Adipocyte (in vitro differentiated cells): ENCODE measurements around the gene ZSCAN1.
A peak's percentile ranks its signal among the peaks of the same experiment; 100 is the strongest.

Source experiments
- DNase-seq: peaks from one replicate; pipeline ENCODE4 v3.0.0-alpha.2; 2015; ENCODE audit warnings: low read depth
- H3K27me3 ChIP-seq: replicated peaks from 2 replicates; pipeline ENCODE4 v1.7.0; 2013; ENCODE audit warnings: mild to moderate bottlenecking, low read length, moderate library complexity; ENCODE audit not compliant: control insufficient read depth, insufficient read depth
- H3K36me3 ChIP-seq: 2 replicates; pipeline ENCODE4 v1.7.0; 2013; ENCODE audit warnings: low read length, mild to moderate bottlenecking, moderate library complexity; ENCODE audit not compliant: control insufficient read depth, insufficient read depth, severe bottlenecking
- H3K4me1 ChIP-seq: 2 replicates; pipeline ENCODE4 v1.7.0; 2013; ENCODE audit warnings: mild to moderate bottlenecking, low read length, moderate library complexity; ENCODE audit not compliant: control insufficient read depth, insufficient read depth
- H3K4me3 ChIP-seq: 2 replicates; pipeline ENCODE4 v1.7.0; 2013; ENCODE audit warnings: mild to moderate bottlenecking, low read length, moderate library complexity
- H3K9ac ChIP-seq: 2 replicates; pipeline ENCODE4 v1.7.0; 2013; ENCODE audit warnings: mild to moderate bottlenecking, low read length, moderate library complexity
- H3K9me3 ChIP-seq: 2 replicates; pipeline ENCODE4 v1.7.0; 2013; ENCODE audit warnings: mild to moderate bottlenecking, low read length, moderate library complexity; ENCODE audit not compliant: control insufficient read depth

The ZSCAN1 gene

GRCh38 chr19:58056861-58057260 is 23.0 kb downstream of the ZSCAN1 start:
- H3K4me1 ChIP-seq, result no peaks in the 10 kb centered on the region
- H3K9me3 ChIP-seq, result peaks cover 8% of the 10 kb centered on the region
- DNase-seq, result no peak
- no peaks in the 10 kb centered on the region for H3K27me3 ChIP-seq
- no peak overlapping the region for H3K9ac ChIP-seq
- no peak overlapping the region for H3K4me3 ChIP-seq
- peaks cover 3% of the 10 kb centered on the region for H3K36me3 ChIP-seq

GRCh38 chr19:58058467-58058866 is 24.6 kb downstream of the ZSCAN1 start:
- H3K36me3 ChIP-seq, result peaks cover 11% of the 10 kb centered on the region
- H3K27me3 ChIP-seq, result no peaks in the 10 kb centered on the region
- peaks cover 19% of the 10 kb centered on the region for H3K9me3 ChIP-seq
- H3K4me3 ChIP-seq, result peak overlapping the region; percentile 81
- peak overlapping the region; percentile 70 for H3K9ac ChIP-seq
- no peaks in the 10 kb centered on the region for H3K4me1 ChIP-seq
- DNase-seq, result no peak

GRCh38 chr19:58059003-58059670 is 25.3 kb downstream of the ZSCAN1 start, which contains the start of gene ZNF135:
ZNF135 (plus strand) TSS chr19:58059282; CDS start chr19:58060003, 721 bp downstream.
- DNase-seq, result peak; percentile 78
- peaks cover 16% of the 10 kb centered on the region for H3K36me3 ChIP-seq
- H3K4me3 ChIP-seq, result peak within 1 kb of the TSS; percentile 81
- peaks cover 26% of the 10 kb centered on the region for H3K9me3 ChIP-seq
- H3K4me1 ChIP-seq, result no peaks in the 10 kb centered on the region
- no peaks in the 10 kb centered on the region for H3K27me3 ChIP-seq
- H3K9ac ChIP-seq, result peak within 1 kb of the TSS; percentile 78

- peak overlapping the region; percentile 78 for H3K9ac ChIP-seq
- peaks cover 19% of the 10 kb centered on the region for H3K36me3 ChIP-seq
- peak overlapping the region; percentile 81 for H3K4me3 ChIP-seq
- peaks cover 31% of the 10 kb centered on the region for H3K9me3 ChIP-seq
- no peaks in the 10 kb centered on the region for H3K4me1 ChIP-seq
- H3K27me3 ChIP-seq, result no peaks in the 10 kb centered on the region
- DNase-seq, result no peak
Measured at GRCh38 chr19:58059671-58060078, 25.9 kb downstream of the ZSCAN1 start.

GRCh38 chr19:58060231-58060630 is 26.4 kb downstream of the ZSCAN1 start:
- H3K9me3 ChIP-seq, result peaks cover 37% of the 10 kb centered on the region
- H3K36me3 ChIP-seq, result peaks cover 20% of the 10 kb centered on the region
- H3K4me1 ChIP-seq, result no peaks in the 10 kb centered on the region
- no peaks in the 10 kb centered on the region for H3K27me3 ChIP-seq
- peak overlapping the region; percentile 81 for H3K4me3 ChIP-seq
- no peak for DNase-seq
- H3K9ac ChIP-seq, result no peak overlapping the region

GRCh38 chr19:58063712-58064111 is 29.9 kb downstream of the ZSCAN1 start:
- DNase-seq, result no peak
- Histone ChIP-seq H3K4me3 (no peak overlapping the region), H3K36me3 (peaks cover 53% of the 10 kb centered on the region), H3K9ac (no peak overlapping the region), H3K4me1 (no peaks in the 10 kb centered on the region), H3K9me3 (peaks cover 72% of the 10 kb centered on the region), H3K27me3 (no peaks in the 10 kb centered on the region)

GRCh38 chr19:58067240-58067912 is 33.6 kb downstream of the ZSCAN1 start:
- Histone ChIP-seq H3K4me1 (no peaks in the 10 kb centered on the region), H3K27me3 (no peaks in the 10 kb centered on the region), H3K9ac (no peak overlapping the region), H3K36me3 (peaks cover 51% of the 10 kb centered on the region), H3K4me3 (peak overlapping the region; percentile 66), H3K9me3 (peaks cover 96% of the 10 kb centered on the region)
- DNase-seq, result no peak

GRCh38 chr19:58079792-58080191 is 46.0 kb downstream of the ZSCAN1 start:
- H3K36me3 ChIP-seq, result no peaks in the 10 kb centered on the region
- no peaks in the 10 kb centered on the region for H3K4me1 ChIP-seq
- no peak for DNase-seq
- peaks cover 48% of the 10 kb centered on the region for H3K9me3 ChIP-seq
- no peak overlapping the region for H3K9ac ChIP-seq
- H3K4me3 ChIP-seq, result no peak overlapping the region
- no peaks in the 10 kb centered on the region for H3K27me3 ChIP-seq

GRCh38 chr19:58083021-58083420 is 49.2 kb downstream of the ZSCAN1 start:
- DNase-seq, result no peak
- peaks cover 43% of the 10 kb centered on the region for H3K9me3 ChIP-seq
- no peaks in the 10 kb centered on the region for H3K27me3 ChIP-seq
- H3K4me3 ChIP-seq, result no peak overlapping the region
- H3K9ac ChIP-seq, result no peak overlapping the region
- H3K4me1 ChIP-seq, result no peaks in the 10 kb centered on the region
- H3K36me3 ChIP-seq, result no peaks in the 10 kb centered on the region

- Histone ChIP-seq H3K4me1 (no peaks in the 10 kb centered on the region), H3K4me3 (no peak overlapping the region), H3K27me3 (no peaks in the 10 kb centered on the region), H3K9ac (no peak overlapping the region), H3K36me3 (no peaks in the 10 kb centered on the region), H3K9me3 (peaks cover 43% of the 10 kb centered on the region)
- DNase-seq, result no peak
Measured at GRCh38 chr19:58084596-58085347, 50.9 kb downstream of the ZSCAN1 start.

GRCh38 chr19:58085348-58085875 is 51.6 kb downstream of the ZSCAN1 start:
- no peak overlapping the region for H3K9ac ChIP-seq
- H3K4me3 ChIP-seq, result no peak overlapping the region
- no peaks in the 10 kb centered on the region for H3K4me1 ChIP-seq
- DNase-seq, result no peak
- no peaks in the 10 kb centered on the region for H3K27me3 ChIP-seq
- no peaks in the 10 kb centered on the region for H3K36me3 ChIP-seq
- peaks cover 39% of the 10 kb centered on the region for H3K9me3 ChIP-seq
